Measurements from ENCODE around the gene TSPAN8. TPM values are rescaled to one million over a fixed set of nuclear protein-coding genes. Genes with fewer than 3 reads are reported as not detected.

TSPAN8 gene
- total RNA-seq, 1 experiment from 2014 or later, result not detected

GRCh38 chr12:71190822-71191221, 33.0 kb upstream of the TSPAN8 start:
- no peaks in the 10 kb centered on the region for H3K4me1 Mint-ChIP-seq (ENCODE audit: insufficient read depth, unreplicated experiment)
- no peaks in the 10 kb centered on the region for H3K9me3 Mint-ChIP-seq (ENCODE audit: unreplicated experiment)
- POLR2A ChIA-PET, result no interaction called here
- no peaks in the 10 kb centered on the region for H3K36me3 Mint-ChIP-seq (ENCODE audit: insufficient read depth, unreplicated experiment)
- CTCF ChIA-PET, result no interaction called here
- intact Hi-C loops (cut with micrococcal nuclease), result no loop called here
- no TSS peak for BruUV-seq (replicated peaks)
- H3K27ac Mint-ChIP-seq (ENCODE audit: low read depth, unreplicated experiment), result no peak overlapping the region
- H3K27me3 Mint-ChIP-seq (ENCODE audit: insufficient read depth, unreplicated experiment), result no peaks in the 10 kb centered on the region
- DNase-seq (ENCODE audit: unreplicated experiment), result no peak
- no peak overlapping the region for H3K4me3 Mint-ChIP-seq (ENCODE audit: unreplicated experiment)
- no peak for TF ChIP-seq CTCF (IDR thresholded peaks at IDR 0.05; ENCODE audit: unreplicated experiment)

GRCh38 chr12:71187379-71187778, 29.6 kb upstream of the TSPAN8 start:
- no peaks in the 10 kb centered on the region for H3K36me3 Mint-ChIP-seq (ENCODE audit: insufficient read depth, unreplicated experiment)
- no peak overlapping the region for H3K27ac Mint-ChIP-seq (ENCODE audit: low read depth, unreplicated experiment)
- H3K9me3 Mint-ChIP-seq (ENCODE audit: unreplicated experiment), result no peaks in the 10 kb centered on the region
- no peak for DNase-seq (ENCODE audit: unreplicated experiment)
- no peak for TF ChIP-seq CTCF (IDR thresholded peaks at IDR 0.05; ENCODE audit: unreplicated experiment)
- no TSS peak for BruUV-seq (replicated peaks)
- ChIA-PET POLR2A (no interaction called here), CTCF (interaction anchor here (0.6 to 1.5 kb wide), 2 partner anchors 30 to 203 kb away, joined by 3 read pairs; no protein-coding TSS in a partner anchor)
- no peaks in the 10 kb centered on the region for H3K27me3 Mint-ChIP-seq (ENCODE audit: insufficient read depth, unreplicated experiment)
- no peak overlapping the region for H3K4me3 Mint-ChIP-seq (ENCODE audit: unreplicated experiment)
- H3K4me1 Mint-ChIP-seq (ENCODE audit: insufficient read depth, unreplicated experiment), result no peaks in the 10 kb centered on the region
- intact Hi-C loops (cut with micrococcal nuclease), result no loop called here

- CTCF ChIA-PET, result interaction anchor here (0.6 to 0.7 kb wide), 2 partner anchors 78 to 491 kb away, joined by 3 to 6 read pairs; no protein-coding TSS in a partner anchor
- no peak for TF ChIP-seq CTCF (IDR thresholded peaks at IDR 0.05; ENCODE audit: unreplicated experiment)
- no peak overlapping the region for H3K4me3 Mint-ChIP-seq (ENCODE audit: unreplicated experiment)
- no peaks in the 10 kb centered on the region for H3K9me3 Mint-ChIP-seq (ENCODE audit: unreplicated experiment)
- POLR2A ChIA-PET, result no interaction called here
- no TSS peak for BruUV-seq (replicated peaks)
- no peak for DNase-seq (ENCODE audit: unreplicated experiment)
- H3K36me3 Mint-ChIP-seq (ENCODE audit: insufficient read depth, unreplicated experiment), result no peaks in the 10 kb centered on the region
- H3K27me3 Mint-ChIP-seq (ENCODE audit: insufficient read depth, unreplicated experiment), result no peaks in the 10 kb centered on the region
- no peak overlapping the region for H3K27ac Mint-ChIP-seq (ENCODE audit: low read depth, unreplicated experiment)
- intact Hi-C loops (cut with micrococcal nuclease), result no loop called here
- H3K4me1 Mint-ChIP-seq (ENCODE audit: insufficient read depth, unreplicated experiment), result no peaks in the 10 kb centered on the region
Observed at GRCh38 chr12:71186571-71187288, 28.9 kb upstream of the TSPAN8 start.

GRCh38 chr12:71183846-71184245, 26.0 kb upstream of the TSPAN8 start:
- H3K9me3 Mint-ChIP-seq (ENCODE audit: unreplicated experiment), result no peaks in the 10 kb centered on the region
- no TSS peak for BruUV-seq (replicated peaks)
- intact Hi-C loops (cut with micrococcal nuclease), result no loop called here
- H3K4me1 Mint-ChIP-seq (ENCODE audit: insufficient read depth, unreplicated experiment), result no peaks in the 10 kb centered on the region
- ChIA-PET CTCF (no interaction called here), POLR2A (no interaction called here)
- H3K27ac Mint-ChIP-seq (ENCODE audit: low read depth, unreplicated experiment), result no peak overlapping the region
- H3K27me3 Mint-ChIP-seq (ENCODE audit: insufficient read depth, unreplicated experiment), result no peaks in the 10 kb centered on the region
- TF ChIP-seq CTCF (IDR thresholded peaks at IDR 0.05; ENCODE audit: unreplicated experiment), result no peak
- no peak for DNase-seq (ENCODE audit: unreplicated experiment)
- H3K36me3 Mint-ChIP-seq (ENCODE audit: insufficient read depth, unreplicated experiment), result no peaks in the 10 kb centered on the region
- H3K4me3 Mint-ChIP-seq (ENCODE audit: unreplicated experiment), result no peak overlapping the region
